ENCODE data around the gene PRAC1. TPM values are rescaled to one million over a fixed set of nuclear protein-coding genes. Genes with fewer than 3 reads are reported as not detected.

The PRAC1 gene
- total and polyA plus RNA-seq, 2 of the 8 experiments (the other 6 are each of a cell fraction or from before 2014, with no cell fraction given) = not detected

GRCh38 chr17:48754500-48755261 lies 32.4 kb upstream of the PRAC1 start (continued):
- TF ChIP-seq EZH2 (IDR thresholded peaks at IDR 0.05; ENCODE audit: low read depth, low read length, severe bottlenecking) (peak; percentile 98), SUZ12 (IDR thresholded peaks at IDR 0.05; ENCODE audit: low read length) (peak; percentile 99), NRF1 (IDR thresholded peaks at IDR 0.05; ENCODE audit: low read depth, low read length) (no peak), RXRA (IDR thresholded peaks at IDR 0.05; ENCODE audit: insufficient read depth, low read depth, low read length) (no peak), EP300 (IDR thresholded peaks at IDR 0.05; ENCODE audit: borderline replicate concordance in 1 of 2, low read depth in 2 of 2, low read length in 2 of 2) (no peak), SIX5 (IDR thresholded peaks at IDR 0.05; ENCODE audit: low read depth, low read length) (no peak), MAFK (IDR thresholded peaks at IDR 0.05; ENCODE audit: low read depth, low read length) (no peak), SIRT6 (IDR thresholded peaks at IDR 0.05; ENCODE audit: low read length) (no peak), KDM5A (IDR thresholded peaks at IDR 0.05; ENCODE audit: low read length) (no peak)
- TF ChIP-seq, protein P1, sequence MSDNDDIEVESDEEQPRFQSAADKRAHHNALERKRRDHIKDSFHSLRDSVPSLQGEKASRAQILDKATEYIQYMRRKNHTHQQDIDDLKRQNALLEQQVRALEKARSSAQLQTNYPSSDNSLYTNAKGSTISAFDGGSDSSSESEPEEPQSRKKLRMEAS (IDR thresholded peaks at IDR 0.05) = peak; percentile 58; the same call in 1 of the 2 replicates
